Activated T-helper 2 cell treated with anti-CD3 and anti-CD28 coated beads, Interferon-gamma antibody, Interleukin-2, Interleukin-4, amounts not matched to agents 10 μg/mL and 5 μg/mL and 100 μg/mL, durations not matched to agents 14 hours and 24 hours and 36 hours (primary cell): ENCODE measurements around the gene THBD. TPM values are rescaled to one million over a fixed set of nuclear protein-coding genes. Genes with fewer than 3 reads are reported as not detected.

Experiments
- DNase-seq: peaks from one replicate; pipeline ENCODE4 v3.0.0; 2021; ENCODE audit warnings: low spot score
- H3K27ac Mint-ChIP-seq: one replicate; pipeline ENCODE4 v1.8.0; 2021; ENCODE audit warnings: mixed read lengths
- H3K27me3 Mint-ChIP-seq: one replicate; pipeline ENCODE4 v1.8.0; 2021; ENCODE audit warnings: low read depth, mixed read lengths
- H3K36me3 Mint-ChIP-seq: one replicate; pipeline ENCODE4 v1.8.0; 2021; ENCODE audit warnings: low read depth, mixed read lengths
- H3K4me1 Mint-ChIP-seq: one replicate; pipeline ENCODE4 v1.8.0; 2021; ENCODE audit warnings: low read depth, mixed read lengths
- H3K4me3 Mint-ChIP-seq: one replicate; pipeline ENCODE4 v1.8.0; 2021; ENCODE audit warnings: low read depth, mild to moderate bottlenecking, moderate library complexity, mixed read lengths
- H3K9me3 Mint-ChIP-seq: one replicate; pipeline ENCODE4 v1.8.0; 2021; ENCODE audit warnings: mixed read lengths
- intact Hi-C: fragments of 100-400 bp; cut with micrococcal nuclease; formaldehyde crosslinking; loops from one replicate; pipeline ENCODE4 v1.15.1; 2023
- total RNA-seq: library from RNA; stranded (reverse); gene quantifications from 2 replicates; pipeline ENCODE4 v1.2.3, GENCODE V29; 2022

THBD gene
- total RNA-seq, 1 donor from 2014 or later: not detected

- DNase-seq: no peak
- H3K4me3 Mint-ChIP-seq: no peak overlapping the region
- H3K27ac Mint-ChIP-seq: no peak overlapping the region
- H3K27me3 Mint-ChIP-seq: no peaks in the 10 kb centered on the region
- H3K4me1 Mint-ChIP-seq: no peaks in the 10 kb centered on the region
- H3K36me3 Mint-ChIP-seq: no peaks in the 10 kb centered on the region
- H3K9me3 Mint-ChIP-seq: no peaks in the 10 kb centered on the region
- intact Hi-C loops: no loop called here
Observed at GRCh38 chr20:23021541-23021940, 27.9 kb downstream of the THBD start.

DNA sequence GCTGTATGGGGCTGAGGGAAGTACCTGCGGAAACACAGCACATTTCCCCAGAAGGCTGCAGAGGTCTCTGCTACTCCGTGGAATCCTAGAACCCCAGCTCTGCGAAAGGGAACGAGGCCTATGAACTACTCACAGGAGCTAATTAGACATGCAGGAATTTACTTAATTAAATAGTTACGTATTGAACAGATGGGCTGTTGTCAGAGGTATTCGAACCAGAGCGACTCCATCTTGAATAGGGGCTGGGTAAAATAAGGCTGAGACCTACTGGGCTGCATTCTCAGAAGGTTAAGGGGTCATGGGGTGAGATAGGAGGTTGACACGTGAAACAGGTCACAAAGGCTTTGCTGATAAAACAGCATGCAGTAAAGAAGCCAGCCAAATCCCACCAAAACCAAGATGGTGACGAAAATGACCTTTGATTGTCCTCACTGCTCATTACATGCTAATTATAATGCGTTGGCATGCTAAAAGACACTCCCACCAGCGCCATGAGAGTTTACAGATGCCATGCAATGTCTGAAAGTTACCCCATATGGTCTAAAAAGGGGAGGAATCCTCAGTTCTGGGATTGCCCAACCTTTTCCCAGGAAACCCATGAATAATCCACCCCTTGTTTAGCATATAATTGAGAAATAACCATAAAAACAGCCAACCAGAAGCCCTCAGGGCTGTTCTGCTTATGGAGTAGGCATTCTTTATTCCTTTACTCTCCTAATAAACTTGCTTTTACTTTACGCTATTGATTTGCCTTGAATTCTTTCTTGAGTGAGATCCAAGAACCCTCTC, 29.0 kb downstream of the THBD start:
- H3K27ac Mint-ChIP-seq: no peak overlapping the region
- intact Hi-C loops: no loop called here
- H3K36me3 Mint-ChIP-seq: no peaks in the 10 kb centered on the region
- H3K9me3 Mint-ChIP-seq: no peaks in the 10 kb centered on the region
- DNase-seq: no peak
- H3K4me1 Mint-ChIP-seq: no peaks in the 10 kb centered on the region
- H3K4me3 Mint-ChIP-seq: no peak overlapping the region
- no peaks in the 10 kb centered on the region for H3K27me3 Mint-ChIP-seq

GRCh38 chr20:23019403-23019802, 30.1 kb downstream of the THBD start:
- H3K4me1 Mint-ChIP-seq: no peaks in the 10 kb centered on the region
- no peaks in the 10 kb centered on the region for H3K27me3 Mint-ChIP-seq
- H3K9me3 Mint-ChIP-seq: no peaks in the 10 kb centered on the region
- intact Hi-C loops: no loop called here
- H3K36me3 Mint-ChIP-seq: no peaks in the 10 kb centered on the region
- no peak overlapping the region for H3K4me3 Mint-ChIP-seq
- no peak for DNase-seq
- no peak overlapping the region for H3K27ac Mint-ChIP-seq

GRCh38 chr20:23018941-23019340, 30.5 kb downstream of the THBD start:
- DNase-seq: no peak
- Mint-ChIP-seq H3K36me3 (no peaks in the 10 kb centered on the region), H3K4me1 (no peaks in the 10 kb centered on the region), H3K9me3 (no peaks in the 10 kb centered on the region), H3K27me3 (no peaks in the 10 kb centered on the region), H3K4me3 (no peak overlapping the region), H3K27ac (no peak overlapping the region)
- intact Hi-C loops: no loop called here

- Mint-ChIP-seq H3K27ac (no peak overlapping the region), H3K27me3 (no peaks in the 10 kb centered on the region), H3K9me3 (no peaks in the 10 kb centered on the region), H3K4me3 (no peak overlapping the region), H3K4me1 (no peaks in the 10 kb centered on the region), H3K36me3 (no peaks in the 10 kb centered on the region)
- no peak for DNase-seq
- intact Hi-C loops: no loop called here
Observed at GRCh38 chr20:23018432-23018831, 31.0 kb downstream of the THBD start.

GRCh38 chr20:23017516-23017915, 32.0 kb downstream of the THBD start:
- no peak for DNase-seq
- Mint-ChIP-seq H3K27me3 (no peaks in the 10 kb centered on the region), H3K4me1 (no peaks in the 10 kb centered on the region), H3K27ac (no peak overlapping the region), H3K9me3 (no peaks in the 10 kb centered on the region), H3K4me3 (no peak overlapping the region), H3K36me3 (no peaks in the 10 kb centered on the region)
- intact Hi-C loops: no loop called here

- no peak overlapping the region for H3K4me3 Mint-ChIP-seq
- no peaks in the 10 kb centered on the region for H3K4me1 Mint-ChIP-seq
- H3K27ac Mint-ChIP-seq: no peak overlapping the region
- no peaks in the 10 kb centered on the region for H3K9me3 Mint-ChIP-seq
- intact Hi-C loops: no loop called here
- no peak for DNase-seq
- H3K27me3 Mint-ChIP-seq: no peaks in the 10 kb centered on the region
- no peaks in the 10 kb centered on the region for H3K36me3 Mint-ChIP-seq
Observed at GRCh38 chr20:23013429-23013828, 36.0 kb downstream of the THBD start.

DNA sequence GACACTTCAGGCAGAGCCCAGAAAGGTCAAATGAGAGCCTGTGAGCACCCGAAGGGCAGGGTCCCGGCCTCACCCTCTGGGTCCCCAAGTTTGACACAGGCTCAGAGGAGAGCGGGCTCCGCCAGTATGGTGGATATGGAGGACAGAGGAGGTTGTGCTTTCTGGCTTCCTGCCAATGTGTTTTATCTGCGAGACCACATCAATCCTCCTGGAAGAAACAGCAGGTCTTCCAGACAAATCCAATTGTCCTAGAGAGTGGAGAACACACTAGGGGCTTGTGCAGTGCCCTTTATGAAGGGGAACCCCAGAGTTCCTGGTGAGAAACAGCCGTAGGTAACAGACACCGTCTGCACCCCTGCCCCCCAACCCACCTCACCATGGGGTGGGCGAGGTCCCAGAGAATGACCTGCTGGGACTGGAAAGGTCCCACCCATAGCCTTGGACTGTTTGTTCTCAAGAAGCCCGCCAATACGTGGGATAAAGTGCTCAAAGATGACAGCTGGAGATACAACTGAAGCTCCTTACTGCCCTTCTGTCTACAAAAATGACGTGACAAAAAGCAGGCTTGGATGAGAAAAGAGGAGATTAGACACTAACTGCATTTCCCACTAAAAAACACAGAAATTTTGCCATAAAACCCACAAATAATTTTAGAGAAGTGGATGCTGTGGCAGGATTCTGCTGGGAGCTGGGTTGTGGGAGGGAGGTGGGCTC, 38.3 kb downstream of the THBD start:
- H3K4me1 Mint-ChIP-seq: no peaks in the 10 kb centered on the region
- no peak for DNase-seq
- intact Hi-C loops: no loop called here
- H3K4me3 Mint-ChIP-seq: no peak overlapping the region
- no peaks in the 10 kb centered on the region for H3K27me3 Mint-ChIP-seq
- no peaks in the 10 kb centered on the region for H3K36me3 Mint-ChIP-seq
- H3K9me3 Mint-ChIP-seq: no peaks in the 10 kb centered on the region
- H3K27ac Mint-ChIP-seq: no peak overlapping the region

- Mint-ChIP-seq H3K36me3 (no peaks in the 10 kb centered on the region), H3K27ac (no peak overlapping the region), H3K9me3 (no peaks in the 10 kb centered on the region), H3K4me3 (no peak overlapping the region), H3K4me1 (no peaks in the 10 kb centered on the region), H3K27me3 (no peaks in the 10 kb centered on the region)
- no peak for DNase-seq
- intact Hi-C loops: no loop called here
Observed at GRCh38 chr20:23010096-23010495, 39.4 kb downstream of the THBD start.

GRCh38 chr20:23009636-23010035, 39.8 kb downstream of the THBD start:
- H3K4me3 Mint-ChIP-seq: no peak overlapping the region
- intact Hi-C loops: no loop called here
- no peaks in the 10 kb centered on the region for H3K27me3 Mint-ChIP-seq
- no peak overlapping the region for H3K27ac Mint-ChIP-seq
- H3K36me3 Mint-ChIP-seq: no peaks in the 10 kb centered on the region
- H3K9me3 Mint-ChIP-seq: no peaks in the 10 kb centered on the region
- no peak for DNase-seq
- no peaks in the 10 kb centered on the region for H3K4me1 Mint-ChIP-seq

DNA sequence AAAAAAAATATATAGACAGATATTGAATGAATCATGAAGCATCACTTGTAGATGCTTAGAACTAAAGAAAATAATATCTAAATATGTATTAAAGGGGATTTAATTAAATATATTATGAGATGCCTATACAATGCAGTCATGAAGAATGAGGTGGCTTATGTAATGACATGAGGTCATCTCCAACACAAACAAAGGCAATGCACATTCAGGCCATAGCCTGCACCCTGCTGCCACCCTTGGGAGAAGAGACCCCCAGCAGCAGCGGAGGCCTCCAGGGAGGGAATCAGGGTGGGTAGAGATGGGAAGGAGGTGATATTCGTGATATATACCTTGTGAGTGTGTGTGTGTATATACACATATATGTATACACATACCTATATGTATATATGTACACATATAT, 40.8 kb downstream of the THBD start:
- no peaks in the 10 kb centered on the region for H3K4me1 Mint-ChIP-seq
- no peaks in the 10 kb centered on the region for H3K36me3 Mint-ChIP-seq
- intact Hi-C loops: no loop called here
- no peaks in the 10 kb centered on the region for H3K9me3 Mint-ChIP-seq
- DNase-seq: no peak
- no peaks in the 10 kb centered on the region for H3K27me3 Mint-ChIP-seq
- H3K27ac Mint-ChIP-seq: no peak overlapping the region
- no peak overlapping the region for H3K4me3 Mint-ChIP-seq

- no peak overlapping the region for H3K4me3 Mint-ChIP-seq
- H3K27me3 Mint-ChIP-seq: no peaks in the 10 kb centered on the region
- H3K9me3 Mint-ChIP-seq: no peaks in the 10 kb centered on the region
- no peak overlapping the region for H3K27ac Mint-ChIP-seq
- H3K4me1 Mint-ChIP-seq: no peaks in the 10 kb centered on the region
- DNase-seq: no peak
- no peaks in the 10 kb centered on the region for H3K36me3 Mint-ChIP-seq
- intact Hi-C loops: no loop called here
Observed at GRCh38 chr20:23007886-23008655, 41.4 kb downstream of the THBD start.

GRCh38 chr20:23007462-23007861, 42.0 kb downstream of the THBD start:
- Mint-ChIP-seq H3K27me3 (no peaks in the 10 kb centered on the region), H3K9me3 (no peaks in the 10 kb centered on the region), H3K4me3 (no peak overlapping the region), H3K4me1 (no peaks in the 10 kb centered on the region), H3K36me3 (no peaks in the 10 kb centered on the region), H3K27ac (no peak overlapping the region)
- no peak for DNase-seq
- intact Hi-C loops: no loop called here
